GM19099 (cell line): Measurements from ENCODE around the gene MPI.

Experiments used
- POLR2A ChIP-seq: IDR thresholded peaks from 3 replicates; pipeline ENCODE4 v1.6.1; 2011; ENCODE audit warnings: low read depth; ENCODE audit not compliant: insufficient read length; ENCODE audit errors: extremely low read depth

The MPI gene

GRCh38 chr15:74902295-74903075, 12.6 kb downstream of the MPI start:
- no peak for TF ChIP-seq POLR2A

- TF ChIP-seq POLR2A, result no peak
These were observed 13.8 kb downstream of the MPI start for GRCh38 chr15:74903676-74904075.

GRCh38 chr15:74904190-74904805, 14.5 kb downstream of the MPI start:
- no peak for TF ChIP-seq POLR2A

GRCh38 chr15:74906067-74906449, 16.2 kb downstream of the MPI start:
- no peak for TF ChIP-seq POLR2A

- TF ChIP-seq POLR2A, result peak; percentile 83
These were observed 16.8 kb downstream of the MPI start, which contains the start of gene FAM219B for GRCh38 chr15:74906450-74907162. TSS of gene FAM219B (minus strand) at chr15:74906851. CDS start at chr15:74906800, 51 bp downstream.

GRCh38 chr15:74907163-74907870, 17.5 kb downstream of the MPI start:
- TF ChIP-seq POLR2A, result no peak

- TF ChIP-seq POLR2A, result no peak
These were observed 18.8 kb downstream of the MPI start for GRCh38 chr15:74908635-74909034.

DNA sequence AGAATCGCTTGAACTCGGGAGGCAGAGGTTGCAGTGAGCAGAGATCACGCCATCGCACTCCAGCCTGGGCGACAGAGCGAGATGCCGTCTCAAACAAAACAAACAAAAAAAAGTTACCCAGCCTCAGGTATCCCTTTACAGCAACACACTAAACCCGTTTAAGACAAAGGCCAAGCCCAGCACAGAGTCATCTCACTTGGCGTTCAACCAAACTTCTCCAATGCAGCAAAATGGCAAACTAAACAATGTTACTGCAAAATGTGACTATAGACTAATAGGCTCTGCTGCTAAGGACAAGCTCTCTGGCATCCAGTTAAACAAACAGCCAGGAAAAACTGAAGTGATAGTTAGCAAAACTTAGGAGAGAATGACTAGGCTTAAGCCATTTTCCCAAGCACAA, 23.2 kb downstream of the MPI start:
- no peak for TF ChIP-seq POLR2A

GRCh38 chr15:74917676-74918075, 27.8 kb downstream of the MPI start:
- TF ChIP-seq POLR2A, result no peak

- no peak for TF ChIP-seq POLR2A
These were observed 30.6 kb downstream of the MPI start for GRCh38 chr15:74920456-74920855.

- no peak for TF ChIP-seq POLR2A
These were observed 34.7 kb downstream of the MPI start for GRCh38 chr15:74924525-74924924.

GRCh38 chr15:74928771-74929198, 38.9 kb downstream of the MPI start:
- no peak for TF ChIP-seq POLR2A

DNA sequence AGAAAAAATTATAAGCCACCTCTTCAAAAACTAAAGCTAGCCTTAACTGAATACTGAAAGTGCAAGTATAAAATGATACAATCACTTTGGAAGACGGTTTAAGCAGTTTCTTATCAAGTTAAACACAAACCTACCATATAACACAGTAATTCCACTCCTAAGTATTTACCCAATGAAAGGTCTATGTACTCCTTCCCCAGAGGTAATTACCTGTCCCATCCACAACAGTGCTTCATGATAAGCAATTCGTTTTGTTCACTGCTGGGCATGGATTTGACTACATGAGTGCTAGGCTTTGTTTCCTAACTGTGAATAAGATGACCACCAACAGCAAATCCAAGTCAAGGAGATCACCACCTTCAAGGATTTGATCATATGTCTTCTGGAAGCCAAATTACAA, 43.7 kb downstream of the MPI start:
- TF ChIP-seq POLR2A, result no peak

DNA sequence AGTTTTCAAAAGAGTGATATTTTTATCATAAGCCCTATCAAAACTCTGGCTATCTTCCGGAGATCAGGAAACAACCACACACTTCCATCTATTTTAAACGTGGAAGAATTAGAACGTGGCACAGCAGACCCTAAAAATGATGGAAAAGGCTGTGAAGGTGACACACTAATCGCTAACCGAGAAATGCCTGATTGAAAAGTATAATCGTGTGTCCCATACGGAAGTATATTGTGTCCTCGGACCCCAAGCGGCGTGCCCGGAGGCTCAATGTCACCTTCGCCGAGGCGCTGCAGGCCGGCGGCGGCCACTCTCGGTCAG, 47.4 kb downstream of the MPI start:
- TF ChIP-seq POLR2A, result no peak
